PFSK-1 (cell line): Measurements from ENCODE around the gene KMT5B.

Source experiments
- FOXP2 ChIP-seq: optimal IDR thresholded peaks from 2 replicates; pipeline ENCODE3; 2011; ENCODE audit warnings: borderline replicate concordance, control low read depth, inconsistent platforms; ENCODE audit not compliant: insufficient read depth; ENCODE audit errors: extremely low read length, extremely low read depth
- POLR2AphosphoS5 ChIP-seq: IDR thresholded peaks from 2 replicates; pipeline ENCODE4 v1.6.1; 2012; ENCODE audit warnings: low read depth, mild to moderate bottlenecking, control low read depth, low read length, moderate library complexity
- REST ChIP-seq, 2 experiments: IDR thresholded peaks; 2 replicates each; pipeline versions ENCODE4 v1.6.1 to v1.8.0; 2011 to 2012; ENCODE audit warnings: low read depth in 2 of 2, low read length in 2 of 2, control low read depth in 1 of 2, inconsistent platforms in 1 of 2, mild to moderate bottlenecking in 1 of 2, moderate library complexity in 1 of 2; ENCODE audit not compliant: insufficient read depth in 1 of 2
- SIN3A ChIP-seq: IDR thresholded peaks from 2 replicates; pipeline ENCODE4 v1.6.1; 2012; ENCODE audit warnings: mild to moderate bottlenecking, low read length, moderate library complexity, borderline replicate concordance; ENCODE audit not compliant: insufficient read depth
- TAF1 ChIP-seq: IDR thresholded peaks from 2 replicates; pipeline ENCODE4 v1.6.1; 2012; ENCODE audit warnings: low read length, control low read depth, borderline replicate concordance; ENCODE audit not compliant: insufficient read depth

Gene KMT5B

GRCh38 chr11:68260484-68260883, 47.4 kb upstream of the KMT5B start:
- 0 out of 2 replicates have a peak, but pooled peaks have one; percentile 31 for TF ChIP-seq POLR2AphosphoS5
- TF ChIP-seq SIN3A = no peak
- TF ChIP-seq TAF1 = no peak
- no peak for TF ChIP-seq FOXP2
- no peak for TF ChIP-seq REST (IDR thresholded peaks at IDR 0.05; ENCODE audit: insufficient read depth in 1 of 2, low read depth in 2 of 2, low read length in 2 of 2)

GRCh38 chr11:68259122-68259959, 46.2 kb upstream of the KMT5B start:
- TF ChIP-seq POLR2AphosphoS5 (no peak), TAF1 (no peak), REST (IDR thresholded peaks at IDR 0.05; ENCODE audit: insufficient read depth in 1 of 2, low read depth in 2 of 2, low read length in 2 of 2) (no peak), FOXP2 (no peak)

GRCh38 chr11:68258363-68258765, 45.3 kb upstream of the KMT5B start:
- TF ChIP-seq FOXP2 (no peak), SIN3A (no peak), REST (IDR thresholded peaks at IDR 0.05; ENCODE audit: insufficient read depth in 1 of 2, low read depth in 2 of 2, low read length in 2 of 2) (no peak), POLR2AphosphoS5 (no peak), TAF1 (no peak)

- no peak for TF ChIP-seq FOXP2
- TF ChIP-seq REST (IDR thresholded peaks at IDR 0.05; ENCODE audit: insufficient read depth in 1 of 2, low read depth in 2 of 2, low read length in 2 of 2) = no peak
- no peak for TF ChIP-seq SIN3A
- no peak for TF ChIP-seq TAF1
- TF ChIP-seq POLR2AphosphoS5 = no peak
These were observed 44.6 kb upstream of the KMT5B start for GRCh38 chr11:68257477-68258362.
